Ecto neural progenitor cell (in vitro differentiated cells): ENCODE results near the gene LRRC55.
"Not testable (repeated sequence)": the region's sequence is repeated elsewhere in the genome, so short reads cannot be mapped to it uniquely, and the experiment has no call there.

ENCODE experiments used
- DNase-seq: peaks from one replicate; pipeline ENCODE4 v3.0.0-alpha.2; 2018; ENCODE audit warnings: low spot score

The LRRC55 gene

GRCh38 chr11:57162179-57162898 lies 19.4 kb upstream of the LRRC55 start:
- DNase-seq = no peak

GRCh38 chr11:57163160-57163868 lies 18.4 kb upstream of the LRRC55 start:
- DNase-seq = no peak

- no peak for DNase-seq
Measured at GRCh38 chr11:57164317-57164716, 17.4 kb upstream of the LRRC55 start.

GRCh38 chr11:57167125-57167846 lies 14.5 kb upstream of the LRRC55 start:
- DNase-seq = no peak

GRCh38 chr11:57169732-57170313 lies 11.9 kb upstream of the LRRC55 start:
- DNase-seq = not testable (repeated sequence)

- DNase-seq = no peak
Measured at GRCh38 chr11:57172031-57172430, 9.7 kb upstream of the LRRC55 start.

GRCh38 chr11:57174656-57175055 lies 7.1 kb upstream of the LRRC55 start:
- no peak for DNase-seq

- DNase-seq = no peak
Measured at GRCh38 chr11:57175478-57175877, 6.3 kb upstream of the LRRC55 start.

GRCh38 chr11:57178334-57178733 lies 3.4 kb upstream of the LRRC55 start:
- no peak for DNase-seq

GRCh38 chr11:57179681-57180080 lies 2.1 kb upstream of the LRRC55 start:
- no peak for DNase-seq

GRCh38 chr11:57180081-57180561 lies 1.6 kb upstream of the LRRC55 start:
- DNase-seq = peak; percentile 73

- DNase-seq = no peak
Measured at GRCh38 chr11:57180964-57181363, 789 bp upstream of the LRRC55 start.

GRCh38 chr11:57182896-57183295 lies 1.1 kb downstream of the LRRC55 start:
- no peak for DNase-seq

- DNase-seq = no peak
Measured at GRCh38 chr11:57190548-57190947, 8.8 kb downstream of the LRRC55 start.

GRCh38 chr11:57191311-57192219 lies 9.8 kb downstream of the LRRC55 start:
- DNase-seq = no peak

GRCh38 chr11:57192316-57192715 lies 10.6 kb downstream of the LRRC55 start:
- no peak for DNase-seq

- DNase-seq = no peak
Measured at GRCh38 chr11:57196596-57196995, 14.8 kb downstream of the LRRC55 start.

GRCh38 chr11:57197762-57198161 lies 16.0 kb downstream of the LRRC55 start:
- DNase-seq = no peak

- DNase-seq = no peak
Measured at GRCh38 chr11:57199330-57199729, 17.6 kb downstream of the LRRC55 start.

- DNase-seq = no peak
Measured at GRCh38 chr11:57200917-57201316, 19.2 kb downstream of the LRRC55 start.

GRCh38 chr11:57202281-57202680 lies 20.5 kb downstream of the LRRC55 start:
- no peak for DNase-seq
